Activated naive CD4-positive, alpha-beta T cell treated with anti-CD3 and anti-CD28 coated beads for 36 hours (primary cell): Measurements from ENCODE around the gene LRRN2. TPM values are rescaled to one million over a fixed set of nuclear protein-coding genes. Genes with fewer than 3 reads are reported as not detected.

Experiments
- CTCF ChIA-PET: fragments of 350-600 bp; sonication (Branson Sonifier 250); formaldehyde crosslinking; loops from one replicate; lab custom pipeline; 2021; ENCODE audit warnings: antibody characterized with exemption; lab: Charles Lee
- DNase-seq: peaks from one replicate; pipeline ENCODE4 v3.0.0-alpha.2; 2020
- H3K27ac Mint-ChIP-seq: one replicate; pipeline ENCODE4 v1.8.0; 2021; ENCODE audit warnings: mild to moderate bottlenecking, mixed read lengths
- H3K27me3 Mint-ChIP-seq: one replicate; pipeline ENCODE4 v1.8.0; 2021; ENCODE audit warnings: low read depth, mixed read lengths
- H3K36me3 Mint-ChIP-seq: one replicate; pipeline ENCODE4 v1.8.0; 2021; ENCODE audit warnings: low read depth, mixed read lengths
- H3K4me1 Mint-ChIP-seq: one replicate; pipeline ENCODE4 v1.8.0; 2021; ENCODE audit warnings: low read depth, mixed read lengths
- H3K4me3 Mint-ChIP-seq: one replicate; pipeline ENCODE4 v1.8.0; 2021; ENCODE audit warnings: mild to moderate bottlenecking, moderate library complexity, mixed read lengths
- H3K9me3 Mint-ChIP-seq: one replicate; pipeline ENCODE4 v1.8.0; 2021; ENCODE audit warnings: mixed read lengths
- intact Hi-C: fragments of 100-400 bp; cut with micrococcal nuclease; formaldehyde crosslinking; loops from one replicate; pipeline ENCODE4 v1.15.1; 2023
- total RNA-seq, 2 experiments: library from RNA; stranded (reverse); gene quantifications; one replicate each; pipeline ENCODE4 v1.2.3, GENCODE V29; 2021

The LRRN2 gene
- total RNA-seq, 2 experiments from 2014 or later: not detected

- Mint-ChIP-seq H3K9me3 (no peaks in the 10 kb centered on the region), H3K27ac (no peak overlapping the region)
- CTCF ChIA-PET: no interaction called here
Measured at GRCh38 chr1:204649721-204650521, 35.6 kb downstream of the LRRN2 start.

GRCh38 chr1:204648576-204648975 lies 37.0 kb downstream of the LRRN2 start:
- H3K27ac Mint-ChIP-seq: no peak overlapping the region
- peaks cover 5% of the 10 kb centered on the region for H3K27me3 Mint-ChIP-seq
- no peaks in the 10 kb centered on the region for H3K9me3 Mint-ChIP-seq
- H3K4me1 Mint-ChIP-seq: peaks cover 3% of the 10 kb centered on the region
- H3K36me3 Mint-ChIP-seq: no peaks in the 10 kb centered on the region
- H3K4me3 Mint-ChIP-seq: no peak overlapping the region
- intact Hi-C loops: no loop called here
- CTCF ChIA-PET: interaction anchor here (1.7 kb wide), 1 partner anchor 158 kb away, joined by 4 read pairs; no protein-coding TSS in a partner anchor
- no peak for DNase-seq

More at GRCh38 chr1:204649721-204650521, 35.6 kb downstream of the LRRN2 start:
- no peaks in the 10 kb centered on the region for H3K36me3 Mint-ChIP-seq
- peaks cover 3% of the 10 kb centered on the region for H3K4me1 Mint-ChIP-seq
- no peak overlapping the region for H3K4me3 Mint-ChIP-seq
- intact Hi-C loops: no loop called here
- peaks cover 5% of the 10 kb centered on the region for H3K27me3 Mint-ChIP-seq
- DNase-seq: no peak

GRCh38 chr1:204647805-204648153 lies 37.8 kb downstream of the LRRN2 start:
- CTCF ChIA-PET: interaction anchor here (1.7 kb wide), 1 partner anchor 159 kb away, joined by 4 read pairs; no protein-coding TSS in a partner anchor
- H3K4me1 Mint-ChIP-seq: peaks cover 3% of the 10 kb centered on the region
- intact Hi-C loops: no loop called here
- no peaks in the 10 kb centered on the region for H3K36me3 Mint-ChIP-seq
- DNase-seq: no peak
- H3K27me3 Mint-ChIP-seq: peaks cover 3% of the 10 kb centered on the region
- H3K4me3 Mint-ChIP-seq: no peak overlapping the region
- no peaks in the 10 kb centered on the region for H3K9me3 Mint-ChIP-seq
- H3K27ac Mint-ChIP-seq: no peak overlapping the region

GRCh38 chr1:204647114-204647804 lies 38.3 kb downstream of the LRRN2 start:
- no peaks in the 10 kb centered on the region for H3K9me3 Mint-ChIP-seq
- peaks cover 3% of the 10 kb centered on the region for H3K4me1 Mint-ChIP-seq
- H3K4me3 Mint-ChIP-seq: no peak overlapping the region

GRCh38 chr1:204645666-204646065 lies 39.9 kb downstream of the LRRN2 start:
- H3K36me3 Mint-ChIP-seq: no peaks in the 10 kb centered on the region
- H3K9me3 Mint-ChIP-seq: no peaks in the 10 kb centered on the region
- CTCF ChIA-PET: no interaction called here
- no peak for DNase-seq
- intact Hi-C loops: no loop called here
- H3K27ac Mint-ChIP-seq: no peak overlapping the region
- peaks cover 3% of the 10 kb centered on the region for H3K4me1 Mint-ChIP-seq
- H3K4me3 Mint-ChIP-seq: no peak overlapping the region
- H3K27me3 Mint-ChIP-seq: no peaks in the 10 kb centered on the region

More at GRCh38 chr1:204647114-204647804, 38.3 kb downstream of the LRRN2 start:
- no peaks in the 10 kb centered on the region for H3K36me3 Mint-ChIP-seq
- CTCF ChIA-PET: interaction anchor here (1.7 kb wide), 1 partner anchor 160 kb away, joined by 4 read pairs; no protein-coding TSS in a partner anchor
- no peaks in the 10 kb centered on the region for H3K27me3 Mint-ChIP-seq
- intact Hi-C loops: no loop called here
- no peak overlapping the region for H3K27ac Mint-ChIP-seq
- peak; percentile 57 for DNase-seq

- Mint-ChIP-seq H3K27ac (no peak overlapping the region), H3K9me3 (no peaks in the 10 kb centered on the region), H3K27me3 (no peaks in the 10 kb centered on the region), H3K4me3 (no peak overlapping the region), H3K4me1 (peaks cover 3% of the 10 kb centered on the region), H3K36me3 (no peaks in the 10 kb centered on the region)
- DNase-seq: no peak
- intact Hi-C loops: no loop called here
- CTCF ChIA-PET: interaction anchor here (0.5 kb wide), 1 partner anchor 110 kb away, joined by 4 read pairs; no protein-coding TSS in a partner anchor
Measured at GRCh38 chr1:204645251-204645650, 40.3 kb downstream of the LRRN2 start.

- H3K9me3 Mint-ChIP-seq: no peaks in the 10 kb centered on the region
- peaks cover 3% of the 10 kb centered on the region for H3K4me1 Mint-ChIP-seq
- no peak overlapping the region for H3K4me3 Mint-ChIP-seq
- intact Hi-C loops: no loop called here
- no peaks in the 10 kb centered on the region for H3K36me3 Mint-ChIP-seq
- no peak overlapping the region for H3K27ac Mint-ChIP-seq
- no peak for DNase-seq
- no peaks in the 10 kb centered on the region for H3K27me3 Mint-ChIP-seq
- CTCF ChIA-PET: interaction anchor here (2.0 to 2.3 kb wide), 2 partner anchors 148 to 164 kb away, joined by 6 to 8 read pairs; no protein-coding TSS in a partner anchor
Measured at GRCh38 chr1:204643503-204643902, 42.0 kb downstream of the LRRN2 start.

- Mint-ChIP-seq H3K27ac (no peak overlapping the region), H3K27me3 (no peaks in the 10 kb centered on the region), H3K4me3 (no peak overlapping the region), H3K36me3 (no peaks in the 10 kb centered on the region), H3K4me1 (no peaks in the 10 kb centered on the region), H3K9me3 (no peaks in the 10 kb centered on the region)
- CTCF ChIA-PET: interaction anchor here (1.0 to 2.3 kb wide), 5 partner anchors 27 to 165 kb away, joined by 3 to 8 read pairs (median 4); no protein-coding TSS in a partner anchor
- no peak for DNase-seq
- intact Hi-C loops: no loop called here
Measured at GRCh38 chr1:204641936-204642335, 43.6 kb downstream of the LRRN2 start.

GRCh38 chr1:204641455-204641854 lies 44.1 kb downstream of the LRRN2 start:
- Mint-ChIP-seq H3K36me3 (no peaks in the 10 kb centered on the region), H3K4me3 (no peak overlapping the region), H3K4me1 (no peaks in the 10 kb centered on the region), H3K27ac (no peak overlapping the region), H3K9me3 (no peaks in the 10 kb centered on the region), H3K27me3 (no peaks in the 10 kb centered on the region)
- no peak for DNase-seq
- intact Hi-C loops: no loop called here
- CTCF ChIA-PET: interaction anchor here (1.0 to 2.3 kb wide), 3 partner anchors 74 to 150 kb away, joined by 3 to 6 read pairs (median 4); no protein-coding TSS in a partner anchor

- H3K9me3 Mint-ChIP-seq: no peaks in the 10 kb centered on the region
- H3K36me3 Mint-ChIP-seq: no peaks in the 10 kb centered on the region
- CTCF ChIA-PET: interaction anchor here (1.0 to 1.4 kb wide), 3 partner anchors 74 to 106 kb away, joined by 3 to 4 read pairs (median 4); no protein-coding TSS in a partner anchor
- no peaks in the 10 kb centered on the region for H3K27me3 Mint-ChIP-seq
- H3K4me1 Mint-ChIP-seq: no peaks in the 10 kb centered on the region
- intact Hi-C loops: no loop called here
- H3K4me3 Mint-ChIP-seq: no peak overlapping the region
- no peak for DNase-seq
- H3K27ac Mint-ChIP-seq: no peak overlapping the region
Measured at GRCh38 chr1:204640578-204640977, 45.0 kb downstream of the LRRN2 start.

GRCh38 chr1:204634260-204634910 lies 51.2 kb downstream of the LRRN2 start:
- no peaks in the 10 kb centered on the region for H3K9me3 Mint-ChIP-seq
- DNase-seq: no peak
- H3K27me3 Mint-ChIP-seq: peaks cover 6% of the 10 kb centered on the region
- CTCF ChIA-PET: interaction anchor here (1.2 kb wide), 1 partner anchor 173 kb away, joined by 6 read pairs; no protein-coding TSS in a partner anchor
- intact Hi-C loops: no loop called here
- no peak overlapping the region for H3K27ac Mint-ChIP-seq
- no peaks in the 10 kb centered on the region for H3K4me1 Mint-ChIP-seq
- H3K36me3 Mint-ChIP-seq: no peaks in the 10 kb centered on the region
- H3K4me3 Mint-ChIP-seq: no peak overlapping the region

- no peaks in the 10 kb centered on the region for H3K36me3 Mint-ChIP-seq
- intact Hi-C loops: no loop called here
- peaks cover 6% of the 10 kb centered on the region for H3K27me3 Mint-ChIP-seq
- CTCF ChIA-PET: no interaction called here
- DNase-seq: no peak
- H3K4me3 Mint-ChIP-seq: no peak overlapping the region
- H3K9me3 Mint-ChIP-seq: no peaks in the 10 kb centered on the region
- H3K27ac Mint-ChIP-seq: no peak overlapping the region
- no peaks in the 10 kb centered on the region for H3K4me1 Mint-ChIP-seq
Measured at GRCh38 chr1:204633665-204634064, 51.9 kb downstream of the LRRN2 start.
